NCI-H146 (cell line): Measurements from ENCODE around the gene SLC29A4.

ENCODE experiments used
- DNase-seq: peaks from one replicate; lab custom pipeline; 2025; lab: John Stamatoyannopoulos, UW

Gene SLC29A4

DNA sequence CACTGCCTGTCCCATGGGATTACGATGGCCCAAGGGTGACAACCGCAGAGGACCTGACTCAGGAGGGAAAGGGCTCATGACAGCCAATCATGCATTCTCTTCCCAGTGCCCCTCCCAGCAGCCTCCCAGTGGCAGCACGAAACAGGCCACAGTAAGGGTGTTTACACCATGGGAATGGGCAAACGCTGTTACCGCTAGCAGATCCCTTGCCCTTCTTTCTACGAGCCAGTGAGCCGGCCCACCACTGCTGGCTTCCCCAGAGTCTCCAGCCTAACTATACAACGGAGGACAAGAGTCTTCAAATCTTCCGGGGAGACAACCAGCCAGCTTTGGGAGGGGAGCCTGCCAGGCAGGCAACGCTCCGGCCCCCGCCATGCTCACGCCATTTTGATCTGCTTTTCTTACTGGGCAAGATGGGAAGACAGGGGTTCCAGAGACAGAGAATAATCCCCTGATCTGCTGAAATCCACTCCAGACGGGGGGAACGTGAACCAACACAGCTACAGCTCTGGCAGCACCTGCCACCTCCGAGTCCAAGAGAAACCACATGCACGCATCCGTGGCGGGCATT, 69.8 kb downstream of the SLC29A4 start:
- DNase-seq = no peak

GRCh38 chr7:5354460-5355232, 71.9 kb downstream of the SLC29A4 start:
- no peak for DNase-seq
